ENCODE results near the gene TPRA1.

- TF ChIP-seq CTCF (conservative IDR thresholded peaks at IDR 0.05; ENCODE audit: low read depth in 2 of 2) (no peak), POLR2AphosphoS5 (IDR thresholded peaks at IDR 0.05; ENCODE audit: low read depth) (no peak), EZH2phosphoT487 (IDR thresholded peaks at IDR 0.05; ENCODE audit: unreplicated experiment) (no peak), EZH2 (IDR thresholded peaks at IDR 0.05; ENCODE audit: low read depth, unreplicated experiment) (no peak), JUNB (IDR thresholded peaks at IDR 0.05; ENCODE audit: unreplicated experiment) (no peak), REST (IDR thresholded peaks at IDR 0.05; ENCODE audit: unreplicated experiment) (no peak), ETS1 (IDR thresholded peaks at IDR 0.05) (no peak)
Measured at GRCh38 chr3:127616836-127617605, 26.5 kb upstream of the TPRA1 start.
